ENCODE measurements around the gene ACTL7A. TPM values are rescaled to one million over a fixed set of nuclear protein-coding genes. Genes with fewer than 3 reads are reported as not detected.

ACTL7A gene
- total and polyA plus RNA-seq, 2 of the 4 experiments (the other 2 are of a cell fraction): not detected

DNA sequence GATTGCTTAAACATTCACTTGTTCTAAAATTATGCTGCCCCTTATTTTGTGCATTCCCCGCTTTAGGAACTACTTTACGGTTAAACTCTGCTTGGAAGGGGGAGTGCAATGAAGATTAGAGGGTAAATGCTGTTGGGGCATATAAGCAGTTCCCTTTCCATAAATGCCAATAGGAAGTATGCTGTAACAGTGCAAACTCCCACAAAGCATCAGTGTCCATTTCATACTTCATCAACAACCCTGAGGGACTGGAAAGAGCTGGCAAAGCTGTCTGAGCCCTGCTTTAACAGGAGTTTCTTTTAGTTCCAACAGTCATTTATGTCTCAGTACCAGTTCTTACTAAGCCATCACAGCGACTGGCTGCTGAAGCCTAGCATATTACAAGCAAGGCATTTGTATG is 1.8 kb downstream of the ACTL7A start:
- no peak overlapping the region for H4K91ac ChIP-seq (ENCODE audit: insufficient read depth, low read depth, low read length)
- H4K8ac ChIP-seq (ENCODE audit: low read depth in 2 of 2, low read length in 2 of 2): no peak overlapping the region
- H3K14ac ChIP-seq (replicated peaks; ENCODE audit: low read depth, low read length): no peak overlapping the region
- no TSS peak for BruUV-seq (replicated peaks)
- H3K4ac ChIP-seq (ENCODE audit: low read depth, low read length): no peak overlapping the region
- peaks cover 2% of the 10 kb centered on the region; the same call in 1 of the 2 replicates for H3K9me1 ChIP-seq (ENCODE audit: insufficient read depth, low read length)
- H4K5ac ChIP-seq (ENCODE audit: low read depth, low read length): no peak overlapping the region
- no CpG with 5 or more reads among the region's 3 CpGs for WGBS, 2 experiments (ENCODE audit: extremely low coverage in 2 of 2, insufficient read length in 1 of 2)
- H3K56ac ChIP-seq (ENCODE audit: extremely low read depth, insufficient read depth, low read length): no peak overlapping the region
- dilution Hi-C loops (cut with HindIII; ENCODE audit: low sequenced_read_pairs, unreplicated experiment) (no loop called here), in situ Hi-C loops (cut with MboI; ENCODE audit: low sequenced_read_pairs) (no loop called here), intact Hi-C loops (cut with micrococcal nuclease) (loop anchor here (2.0 kb wide), 1 partner anchor 19 kb away; no protein-coding TSS in a partner anchor)
- peaks cover 1% of the 10 kb centered on the region; the same call in 1 of the 2 replicates for H3K4me1 ChIP-seq (ENCODE audit: control insufficient read depth, insufficient read depth, low read length)
- no peak overlapping the region for H3K4me3 ChIP-seq (ENCODE audit: insufficient read depth, low read depth, low read length)
- H3K36me3 ChIP-seq (ENCODE audit: control insufficient read depth, insufficient read depth, low read length): peaks cover 1% of the 10 kb centered on the region; the same call in 1 of the 2 replicates
- DNase-seq (no peak), ATAC-seq (ENCODE audit: low read depth) (no peak)
- H2BK120ac ChIP-seq (ENCODE audit: low read depth, low read length): no peak overlapping the region
- no peak overlapping the region for H2BK20ac ChIP-seq (ENCODE audit: low read depth, low read length)
- no peak for TF ChIP-seq SMC3 (IDR thresholded peaks at IDR 0.05; ENCODE audit: low read depth, low read length)
- TF ChIP-seq MAZ (IDR thresholded peaks at IDR 0.05; ENCODE audit: borderline replicate concordance, low read depth, low read length): no peak
- no peak for TF ChIP-seq BHLHE40 (IDR thresholded peaks at IDR 0.05; ENCODE audit: low read depth, low read length)
- no peak for TF ChIP-seq CEBPB (IDR thresholded peaks at IDR 0.05; ENCODE audit: low read depth, low read length)
- TF ChIP-seq, protein P1, sequence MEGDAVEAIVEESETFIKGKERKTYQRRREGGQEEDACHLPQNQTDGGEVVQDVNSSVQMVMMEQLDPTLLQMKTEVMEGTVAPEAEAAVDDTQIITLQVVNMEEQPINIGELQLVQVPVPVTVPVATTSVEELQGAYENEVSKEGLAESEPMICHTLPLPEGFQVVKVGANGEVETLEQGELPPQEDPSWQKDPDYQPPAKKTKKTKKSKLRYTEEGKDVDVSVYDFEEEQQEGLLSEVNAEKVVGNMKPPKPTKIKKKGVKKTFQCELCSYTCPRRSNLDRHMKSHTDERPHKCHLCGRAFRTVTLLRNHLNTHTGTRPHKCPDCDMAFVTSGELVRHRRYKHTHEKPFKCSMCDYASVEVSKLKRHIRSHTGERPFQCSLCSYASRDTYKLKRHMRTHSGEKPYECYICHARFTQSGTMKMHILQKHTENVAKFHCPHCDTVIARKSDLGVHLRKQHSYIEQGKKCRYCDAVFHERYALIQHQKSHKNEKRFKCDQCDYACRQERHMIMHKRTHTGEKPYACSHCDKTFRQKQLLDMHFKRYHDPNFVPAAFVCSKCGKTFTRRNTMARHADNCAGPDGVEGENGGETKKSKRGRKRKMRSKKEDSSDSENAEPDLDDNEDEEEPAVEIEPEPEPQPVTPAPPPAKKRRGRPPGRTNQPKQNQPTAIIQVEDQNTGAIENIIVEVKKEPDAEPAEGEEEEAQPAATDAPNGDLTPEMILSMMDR (conservative IDR thresholded peaks at IDR 0.05; ENCODE audit: low read depth, low read length): no peak
- TF ChIP-seq POLR2A (IDR thresholded peaks at IDR 0.05; ENCODE audit: low read depth, low read length): no peak
- TF ChIP-seq MXI1 (IDR thresholded peaks at IDR 0.05; ENCODE audit: borderline replicate concordance, low read depth, low read length): no peak
- TF ChIP-seq MAFK (IDR thresholded peaks at IDR 0.05; ENCODE audit: low read depth, low read length): no peak
- TF ChIP-seq RAD21 (IDR thresholded peaks at IDR 0.05; ENCODE audit: low read length): no peak
- no peak for TF ChIP-seq NFE2L2 (IDR thresholded peaks at IDR 0.05; ENCODE audit: low read depth, low read length)
- no peak for TF ChIP-seq RFX5 (IDR thresholded peaks at IDR 0.05; ENCODE audit: low read depth, low read length)
- TF ChIP-seq, protein P2, sequence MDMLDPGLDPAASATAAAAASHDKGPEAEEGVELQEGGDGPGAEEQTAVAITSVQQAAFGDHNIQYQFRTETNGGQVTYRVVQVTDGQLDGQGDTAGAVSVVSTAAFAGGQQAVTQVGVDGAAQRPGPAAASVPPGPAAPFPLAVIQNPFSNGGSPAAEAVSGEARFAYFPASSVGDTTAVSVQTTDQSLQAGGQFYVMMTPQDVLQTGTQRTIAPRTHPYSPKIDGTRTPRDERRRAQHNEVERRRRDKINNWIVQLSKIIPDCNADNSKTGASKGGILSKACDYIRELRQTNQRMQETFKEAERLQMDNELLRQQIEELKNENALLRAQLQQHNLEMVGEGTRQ (IDR thresholded peaks at IDR 0.05; ENCODE audit: low read depth, low read length): no peak
- TF ChIP-seq CHD1 (IDR thresholded peaks at IDR 0.05; ENCODE audit: low read depth, low read length): no peak
- TF ChIP-seq FOS (IDR thresholded peaks at IDR 0.05; ENCODE audit: low read depth, low read length): no peak
- no peak for TF ChIP-seq RCOR1 (IDR thresholded peaks at IDR 0.05; ENCODE audit: insufficient replicate concordance, low read length)
- TF ChIP-seq, protein P3, sequence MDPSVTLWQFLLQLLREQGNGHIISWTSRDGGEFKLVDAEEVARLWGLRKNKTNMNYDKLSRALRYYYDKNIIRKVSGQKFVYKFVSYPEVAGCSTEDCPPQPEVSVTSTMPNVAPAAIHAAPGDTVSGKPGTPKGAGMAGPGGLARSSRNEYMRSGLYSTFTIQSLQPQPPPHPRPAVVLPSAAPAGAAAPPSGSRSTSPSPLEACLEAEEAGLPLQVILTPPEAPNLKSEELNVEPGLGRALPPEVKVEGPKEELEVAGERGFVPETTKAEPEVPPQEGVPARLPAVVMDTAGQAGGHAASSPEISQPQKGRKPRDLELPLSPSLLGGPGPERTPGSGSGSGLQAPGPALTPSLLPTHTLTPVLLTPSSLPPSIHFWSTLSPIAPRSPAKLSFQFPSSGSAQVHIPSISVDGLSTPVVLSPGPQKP (IDR thresholded peaks at IDR 0.05; ENCODE audit: borderline replicate concordance, low read depth, low read length): no peak
- no peak overlapping the region for H2BK5ac ChIP-seq (ENCODE audit: low read depth, low read length, poor library complexity, severe bottlenecking)
- H3K27ac ChIP-seq (ENCODE audit: insufficient read depth, low read length): no peak overlapping the region
- no peak overlapping the region for H3K18ac ChIP-seq (ENCODE audit: low read depth, low read length)
- CTCF ChIA-PET: no interaction called here
- no peak overlapping the region for H3K23ac ChIP-seq (ENCODE audit: low read depth, low read length)
- H3K79me1 ChIP-seq (ENCODE audit: low read depth in 1 of 2, low read length in 2 of 2): no peaks in the 10 kb centered on the region
- H2AK5ac ChIP-seq (ENCODE audit: low read depth, low read length): no peak overlapping the region
- H2AK9ac ChIP-seq (replicated peaks; ENCODE audit: low read depth, low read length, poor library complexity): no peak overlapping the region
- H2AFZ ChIP-seq (replicated peaks; ENCODE audit: low read length, poor library complexity): no peak overlapping the region
- no peak overlapping the region for H3K4me2 ChIP-seq (ENCODE audit: low read depth, low read length)
- no peaks in the 10 kb centered on the region for H4K20me1 ChIP-seq (ENCODE audit: insufficient read depth, low read length)
- no peaks in the 10 kb centered on the region for H3K27me3 ChIP-seq (ENCODE audit: control insufficient read depth, insufficient read depth, low read length)
- no peak overlapping the region for H3K9ac ChIP-seq (ENCODE audit: low read depth, low read length)
- H2BK15ac ChIP-seq (ENCODE audit: low read depth, low read length): no peak overlapping the region
- POLR2A ChIA-PET (ENCODE audit: unreplicated experiment): no interaction called here
- H3K9me3 ChIP-seq (ENCODE audit: control insufficient read depth, insufficient read depth, low read length): no peaks in the 10 kb centered on the region

Data from IMR-90 (cell line).